MM.1S (cell line): ENCODE measurements around the gene TXNDC15.

ENCODE experiments used
- CTCF ChIP-seq: fragments of 300-600 bp; sonication (generic); IDR thresholded peaks from 2 replicates; pipeline ENCODE4 v1.5.1; 2016; ENCODE audit warnings: antibody characterized with exemption, low read length, mixed read lengths
- EZH2 ChIP-seq: fragments of 300-600 bp; sonication (generic); optimal IDR thresholded peaks from 2 replicates; pipeline ENCODE3; 2017; ENCODE audit warnings: low read depth, mild to moderate bottlenecking, antibody characterized with exemption, low read length, mixed read lengths
- EZH2phosphoT487 ChIP-seq: fragments of 300-600 bp; sonication (generic); IDR thresholded peaks from 2 replicates; pipeline ENCODE4 v1.6.1; 2018; ENCODE audit warnings: antibody characterized with exemption, low read length

DNA sequence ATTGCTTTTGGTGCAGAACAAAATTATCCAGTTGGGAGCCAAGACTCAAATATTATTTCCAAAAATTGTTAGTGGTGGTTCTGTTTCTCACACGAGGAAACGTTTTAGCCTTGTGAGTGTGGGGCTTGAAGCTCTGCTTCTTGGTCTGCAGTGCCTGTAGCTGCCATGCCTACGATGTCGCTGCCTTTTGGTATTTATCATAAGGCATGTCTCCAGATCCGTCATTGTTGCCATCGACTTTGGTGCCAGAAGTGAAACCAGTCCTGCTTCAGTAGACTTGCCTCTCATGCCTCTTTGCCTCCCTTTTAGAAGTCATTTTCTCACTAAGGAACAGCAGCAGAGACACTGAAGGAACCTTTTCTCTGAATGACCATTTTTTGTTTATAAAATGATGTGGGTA, 63.9 kb downstream of the TXNDC15 start:
- TF ChIP-seq CTCF: no peak
- no peak for TF ChIP-seq EZH2
- no peak for TF ChIP-seq EZH2phosphoT487
